ENCODE results near the gene PRKAG2.

DNA sequence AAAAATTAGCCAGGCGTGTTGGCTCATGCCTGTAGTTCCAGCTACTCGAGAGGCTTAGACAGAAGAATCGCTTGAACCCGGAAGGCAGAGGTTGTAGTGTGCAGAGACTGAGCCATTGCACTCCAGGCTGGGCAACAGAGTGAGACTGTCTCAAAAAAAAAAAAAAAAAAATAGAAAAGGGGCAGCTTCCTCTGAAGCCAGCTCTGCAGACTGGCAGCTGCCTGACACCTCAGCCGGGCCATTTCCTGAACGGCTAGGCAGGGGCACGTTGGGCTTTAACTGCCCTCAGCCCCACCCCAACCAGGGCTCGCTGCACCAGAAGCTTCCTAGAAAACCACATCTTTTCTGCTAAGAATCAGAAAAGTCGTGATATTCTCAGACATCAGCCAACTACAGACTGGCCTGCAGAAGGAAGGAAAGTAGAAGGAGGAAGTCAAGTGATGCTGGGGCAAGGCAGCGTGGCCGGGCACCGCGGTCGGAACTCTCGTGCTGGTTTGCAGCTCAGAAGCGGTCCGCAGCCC, 38.0 kb downstream of the PRKAG2 start:
- TF ChIP-seq, protein P1, sequence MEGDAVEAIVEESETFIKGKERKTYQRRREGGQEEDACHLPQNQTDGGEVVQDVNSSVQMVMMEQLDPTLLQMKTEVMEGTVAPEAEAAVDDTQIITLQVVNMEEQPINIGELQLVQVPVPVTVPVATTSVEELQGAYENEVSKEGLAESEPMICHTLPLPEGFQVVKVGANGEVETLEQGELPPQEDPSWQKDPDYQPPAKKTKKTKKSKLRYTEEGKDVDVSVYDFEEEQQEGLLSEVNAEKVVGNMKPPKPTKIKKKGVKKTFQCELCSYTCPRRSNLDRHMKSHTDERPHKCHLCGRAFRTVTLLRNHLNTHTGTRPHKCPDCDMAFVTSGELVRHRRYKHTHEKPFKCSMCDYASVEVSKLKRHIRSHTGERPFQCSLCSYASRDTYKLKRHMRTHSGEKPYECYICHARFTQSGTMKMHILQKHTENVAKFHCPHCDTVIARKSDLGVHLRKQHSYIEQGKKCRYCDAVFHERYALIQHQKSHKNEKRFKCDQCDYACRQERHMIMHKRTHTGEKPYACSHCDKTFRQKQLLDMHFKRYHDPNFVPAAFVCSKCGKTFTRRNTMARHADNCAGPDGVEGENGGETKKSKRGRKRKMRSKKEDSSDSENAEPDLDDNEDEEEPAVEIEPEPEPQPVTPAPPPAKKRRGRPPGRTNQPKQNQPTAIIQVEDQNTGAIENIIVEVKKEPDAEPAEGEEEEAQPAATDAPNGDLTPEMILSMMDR (IDR thresholded peaks at IDR 0.05; ENCODE audit: low read depth, low read length): no peak
- no peak for TF ChIP-seq EZH2phosphoT487 (IDR thresholded peaks at IDR 0.05; ENCODE audit: low read depth)
